Ovary (tissue), 3 donors: ENCODE results near the gene ERICH6B.

Experiments
- CTCF ChIP-seq, 3 donors: fragments of 450-650 bp in 2 of 3; fragments of 200-600 bp in 1 of 3; IDR thresholded peaks; one replicate each; pipeline versions ENCODE4 v1.5.1 to v1.8.0; 2016 to 2022; ENCODE audit warnings: antibody characterized with exemption in 3 of 3, mild to moderate bottlenecking in 1 of 3
- EP300 ChIP-seq: sonication (generic); formaldehyde crosslinking; IDR thresholded peaks from one replicate; pipeline ENCODE4 v1.6.1; 2017; ENCODE audit warnings: antibody characterized with exemption
- POLR2A ChIP-seq: fragments of 450-650 bp; IDR thresholded peaks from one replicate; pipeline ENCODE4 v1.6.1; 2017; ENCODE audit warnings: antibody characterized with exemption, mild to moderate bottlenecking, moderate library complexity
- donor health status: DM: no; HTN: no; CAD: no.

DNA sequence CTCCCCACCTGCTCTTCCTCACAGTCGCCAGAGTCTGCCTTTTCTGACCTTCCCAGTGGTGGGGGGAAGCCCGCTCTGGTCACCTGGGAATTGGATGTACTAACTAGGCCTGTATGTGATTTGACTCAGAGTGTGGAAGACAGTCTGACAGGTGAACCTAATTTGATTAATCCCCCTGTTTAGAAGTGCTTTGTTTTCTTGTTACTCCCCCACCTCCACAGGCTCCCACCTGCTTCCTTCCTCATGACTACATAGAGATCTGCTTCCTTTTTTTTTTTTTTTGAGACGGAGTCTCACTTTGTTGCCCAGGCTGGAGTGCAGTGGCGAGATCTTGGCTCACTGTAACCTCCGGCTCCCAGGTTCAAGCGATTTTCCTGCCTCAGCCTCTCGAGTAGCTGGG, 106.8 kb downstream of the ERICH6B start:
- TF ChIP-seq POLR2A, result no peak
- TF ChIP-seq CTCF (IDR thresholded peaks at IDR 0.05), result no peak
- TF ChIP-seq EP300, result no peak
